Mucosa of descending colon (tissue), 3 donors: Measurements from ENCODE around the gene POM121L12. TPM values are rescaled to one million over a fixed set of nuclear protein-coding genes. Genes with fewer than 3 reads are reported as not detected.

Experiments used
- ATAC-seq: fragments of 200-7000 bp; cut with Tn5 transposase; one replicate; pipeline ENCODE4 v1.9.1; 2020; ENCODE audit warnings: mild to moderate bottlenecking, moderate library complexity
- DNase-seq, 3 donors: peaks; one replicate each; pipeline ENCODE4 v3.0.0-alpha.2; 2020
- H3K36me3 ChIP-seq: fragments of 200-600 bp; one replicate; pipeline ENCODE4 v1.8.0; 2021; ENCODE audit warnings: low read depth, mild to moderate bottlenecking
- H3K4me1 ChIP-seq: fragments of 200-600 bp; one replicate; pipeline ENCODE4 v1.8.0; 2021; ENCODE audit warnings: low read depth, mild to moderate bottlenecking
- H3K4me3 ChIP-seq: fragments of 200-600 bp; one replicate; pipeline ENCODE4 v1.8.0; 2021; ENCODE audit warnings: mild to moderate bottlenecking
- H3K9me3 ChIP-seq: fragments of 200-600 bp; one replicate; pipeline ENCODE4 v1.8.0; 2021; ENCODE audit warnings: mild to moderate bottlenecking
- intact Hi-C, 2 donors: fragments of 100-400 bp; cut with DNase I in 1 of 2; cut with micrococcal nuclease in 1 of 2; formaldehyde crosslinking; loops; one replicate each; pipeline versions ENCODE4 v1.11.0 to v1.11.1; 2022; cut with DNase I, micrococcal nuclease
- long read RNA-seq, 2 donors: library from polyadenylated mRNA; unstranded; transcript quantifications; one replicate each; pipeline ENCODE4 v2.0.0, GENCODE V29; 2019 to 2021
- total RNA-seq, 3 donors: library from RNA; stranded (reverse); fragmentation: NEBNext Ultra II Directional in 2 of 3; extraction: Animal tissue kit (Norgen Biotek cat#: 25700) in 2 of 3; gene quantifications; one replicate each; pipeline versions ENCODE4 v1.2.1 to v1.2.4, GENCODE V29; 2021 to 2023
- TF ChIP-seq, protein P1 (sequence below): fragments of 200-600 bp; IDR thresholded peaks from one replicate; pipeline ENCODE4 v1.8.0; 2022; ENCODE audit warnings: antibody characterized with exemption, mild to moderate bottlenecking
- donor health status: DM: no; HTN: no; CAD: no; lungs with moderate emphysema.
- donor health status: DM: no; HTN: no; CAD: no.
- donor health status: DM: no; HTN: yes; CAD: no.

The POM121L12 gene
- not detected for total RNA-seq
- long read RNA-seq, donor 1 = 0 reads
- long read RNA-seq, donor 2 = 0 reads

DNA sequence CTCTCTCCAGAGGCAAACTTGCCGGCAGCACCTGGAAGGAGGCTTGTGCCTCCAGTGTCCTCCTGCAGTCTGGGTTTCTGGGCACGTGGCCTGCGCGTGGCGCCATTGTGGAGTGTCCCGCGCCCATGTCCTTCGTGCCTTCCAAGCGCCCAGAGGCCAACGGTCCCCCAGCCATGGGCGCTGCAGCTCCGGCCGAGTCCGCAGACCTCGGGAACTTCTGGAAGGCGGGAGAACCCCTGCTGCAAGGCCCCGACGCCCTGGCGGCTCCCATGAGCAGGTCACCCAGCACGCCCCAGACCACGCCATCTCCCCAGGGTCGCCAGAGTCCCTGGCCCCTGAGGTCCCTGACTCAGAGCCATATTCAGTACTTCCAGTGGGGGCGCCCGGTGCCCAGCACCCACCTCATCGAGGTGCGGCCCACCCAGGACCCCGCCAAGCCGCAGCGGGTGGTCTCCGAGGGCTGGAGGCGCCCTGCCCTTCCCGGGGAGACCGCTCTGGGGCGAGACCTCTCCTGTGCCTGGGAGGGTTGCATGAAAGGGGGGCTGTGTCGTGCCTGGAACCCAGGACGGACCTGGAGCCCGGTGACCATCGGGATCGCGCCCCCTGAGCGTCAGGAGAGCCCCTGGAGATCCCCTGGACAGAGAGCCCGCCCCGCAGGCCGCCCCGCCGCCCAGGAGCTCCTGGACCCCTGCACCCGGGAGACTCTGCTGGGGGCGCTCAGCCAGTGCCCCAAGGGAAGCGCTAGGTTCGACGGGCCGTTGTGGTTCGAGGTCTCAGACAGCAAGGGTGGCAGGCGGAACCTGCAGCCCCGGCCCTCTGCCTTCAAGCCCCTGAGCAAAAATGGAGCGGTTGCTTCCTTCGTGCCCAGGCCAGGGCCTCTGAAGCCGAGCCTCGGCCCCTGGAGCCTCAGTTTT is at the start of gene POM121L12:
Gene POM121L12, plus strand, starts transcription at position 135 of the 914 bp plus-strand sequence. Its CDS starts 39 bp downstream, at position 174.
- Histone ChIP-seq H3K36me3 (no peaks in the 10 kb centered on the region), H3K4me1 (no peaks in the 10 kb centered on the region), H3K9me3 (peaks cover 16% of the 10 kb centered on the region), H3K4me3 (no peak within 1 kb of the TSS)
- TF ChIP-seq, protein P1, sequence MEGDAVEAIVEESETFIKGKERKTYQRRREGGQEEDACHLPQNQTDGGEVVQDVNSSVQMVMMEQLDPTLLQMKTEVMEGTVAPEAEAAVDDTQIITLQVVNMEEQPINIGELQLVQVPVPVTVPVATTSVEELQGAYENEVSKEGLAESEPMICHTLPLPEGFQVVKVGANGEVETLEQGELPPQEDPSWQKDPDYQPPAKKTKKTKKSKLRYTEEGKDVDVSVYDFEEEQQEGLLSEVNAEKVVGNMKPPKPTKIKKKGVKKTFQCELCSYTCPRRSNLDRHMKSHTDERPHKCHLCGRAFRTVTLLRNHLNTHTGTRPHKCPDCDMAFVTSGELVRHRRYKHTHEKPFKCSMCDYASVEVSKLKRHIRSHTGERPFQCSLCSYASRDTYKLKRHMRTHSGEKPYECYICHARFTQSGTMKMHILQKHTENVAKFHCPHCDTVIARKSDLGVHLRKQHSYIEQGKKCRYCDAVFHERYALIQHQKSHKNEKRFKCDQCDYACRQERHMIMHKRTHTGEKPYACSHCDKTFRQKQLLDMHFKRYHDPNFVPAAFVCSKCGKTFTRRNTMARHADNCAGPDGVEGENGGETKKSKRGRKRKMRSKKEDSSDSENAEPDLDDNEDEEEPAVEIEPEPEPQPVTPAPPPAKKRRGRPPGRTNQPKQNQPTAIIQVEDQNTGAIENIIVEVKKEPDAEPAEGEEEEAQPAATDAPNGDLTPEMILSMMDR = no peak
- intact Hi-C loops = no loop called here
- no peak for ATAC-seq
- no peak for DNase-seq

DNA sequence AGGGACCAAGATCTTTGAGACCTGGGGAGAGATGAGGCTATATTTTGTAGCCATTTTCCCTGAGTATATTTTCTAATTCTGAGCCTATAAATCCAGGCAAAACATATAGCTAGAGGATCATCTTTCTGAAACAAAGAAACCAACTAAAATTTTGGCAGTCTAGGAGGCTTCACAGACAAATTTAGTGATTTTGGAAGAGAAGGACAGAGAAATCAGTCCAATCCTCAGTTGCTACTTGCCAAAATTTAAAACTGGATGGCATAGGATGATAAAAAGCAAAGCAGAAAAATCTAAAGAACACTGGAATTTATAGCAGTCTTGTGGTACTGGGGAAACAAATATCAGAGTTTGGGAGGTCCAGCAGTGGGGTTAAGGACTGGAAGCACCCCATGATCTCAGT is 43.4 kb upstream of the POM121L12 start:
- no peak for DNase-seq
- intact Hi-C loops = no loop called here
- TF ChIP-seq, protein P1 = no peak
- Histone ChIP-seq H3K4me1 (no peaks in the 10 kb centered on the region), H3K9me3 (peaks cover 10% of the 10 kb centered on the region), H3K4me3 (no peak overlapping the region), H3K36me3 (no peaks in the 10 kb centered on the region)
- no peak for ATAC-seq

DNA sequence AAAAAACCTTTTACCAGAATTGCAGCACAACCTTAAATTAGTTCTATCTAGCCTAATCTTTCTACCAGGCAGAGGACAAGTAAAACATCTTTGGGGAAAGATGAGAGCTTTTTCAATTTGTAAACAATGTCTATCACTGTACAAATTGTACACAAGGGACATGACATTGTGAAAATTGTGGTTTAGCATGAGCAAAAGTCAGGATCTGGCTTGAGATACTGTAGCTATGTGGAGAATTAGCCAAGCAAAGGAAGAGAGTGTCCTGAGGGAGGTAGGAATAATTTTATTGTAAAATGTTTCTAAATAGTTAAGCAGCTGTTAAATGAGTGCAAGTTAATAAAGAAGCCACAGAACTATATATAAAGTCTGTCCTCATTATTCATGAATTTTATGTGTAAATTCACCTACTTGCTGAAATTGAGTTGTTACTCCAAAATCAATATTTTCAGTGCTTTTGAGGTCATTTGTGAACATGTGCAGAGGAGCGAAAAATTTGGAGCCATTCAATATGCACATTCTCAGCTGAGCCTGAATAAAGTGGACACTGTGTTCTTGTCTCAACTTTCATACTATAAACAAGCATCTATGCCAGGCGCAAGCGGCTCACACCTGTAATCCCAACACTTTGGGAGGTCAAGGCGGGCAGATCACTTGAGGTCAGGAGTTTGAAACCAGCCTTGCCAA is 42.8 kb upstream of the POM121L12 start:
- DNase-seq (no peak), ATAC-seq (no peak)
- Histone ChIP-seq H3K36me3 (no peaks in the 10 kb centered on the region), H3K4me3 (no peak overlapping the region), H3K4me1 (no peaks in the 10 kb centered on the region), H3K9me3 (peaks cover 7% of the 10 kb centered on the region)
- TF ChIP-seq, protein P1 = no peak
- intact Hi-C loops = no loop called here

DNA sequence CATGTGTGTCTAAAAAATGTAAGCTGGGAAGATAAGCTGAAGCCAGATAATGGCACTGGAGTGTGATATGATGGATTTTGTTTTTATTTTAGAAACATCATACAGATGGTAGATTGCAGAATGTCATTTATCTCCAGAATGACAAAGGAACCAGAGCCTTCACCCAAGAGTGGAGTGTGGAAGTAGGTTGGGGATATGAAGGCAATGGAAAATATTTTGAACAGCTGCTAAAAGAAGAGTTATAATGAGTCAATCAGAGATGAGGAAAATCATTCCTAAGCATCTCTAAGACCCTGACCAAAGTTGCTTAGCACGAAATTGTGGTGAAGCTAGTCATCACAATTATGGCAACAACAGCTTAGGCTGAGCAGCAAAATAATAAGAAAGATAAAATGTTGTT is 39.8 kb upstream of the POM121L12 start:
- ATAC-seq (no peak), DNase-seq (no peak)
- intact Hi-C loops = no loop called here
- H3K9me3 ChIP-seq = no peaks in the 10 kb centered on the region
- TF ChIP-seq, protein P1 = no peak
- H3K4me3 ChIP-seq = no peak overlapping the region
- H3K4me1 ChIP-seq = no peaks in the 10 kb centered on the region
- no peaks in the 10 kb centered on the region for H3K36me3 ChIP-seq

DNA sequence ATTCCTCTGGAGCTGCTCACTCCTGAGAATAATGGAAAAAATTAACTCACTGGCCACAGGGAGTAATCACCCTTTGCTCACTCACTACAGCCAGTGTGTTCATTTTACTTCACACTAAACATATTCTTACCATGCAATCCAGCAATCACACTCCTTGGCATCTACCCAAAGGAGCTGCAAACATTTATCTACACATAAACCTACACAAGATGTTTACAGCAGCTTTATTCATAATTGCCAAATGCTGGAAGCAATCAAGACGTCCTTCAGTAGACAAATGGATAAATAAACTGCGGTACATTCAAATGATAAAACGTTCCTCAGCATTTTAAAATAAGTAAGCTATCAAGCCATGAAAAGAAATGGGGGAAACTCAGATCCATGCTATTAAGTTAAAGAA is 34.2 kb upstream of the POM121L12 start:
- Histone ChIP-seq H3K36me3 (no peaks in the 10 kb centered on the region), H3K4me3 (no peak overlapping the region), H3K4me1 (no peaks in the 10 kb centered on the region), H3K9me3 (peaks cover 20% of the 10 kb centered on the region)
- intact Hi-C loops = no loop called here
- no peak for ATAC-seq
- TF ChIP-seq, protein P1 = no peak
- DNase-seq = no peak
